Stimulated activated CD8-positive, alpha-beta memory T cell treated with anti-CD3 and anti-CD28 coated beads, Interleukin-15, amount 100 ng/mL, for 24 hours (primary cell): Measurements from ENCODE around the gene MAPK8.
"Not testable (repeated sequence)": the region's sequence is repeated elsewhere in the genome, so short reads cannot be mapped to it uniquely, and the experiment has no call there.

Source experiments
- DNase-seq: peaks from one replicate; pipeline ENCODE4 v3.0.0-alpha.2; 2020; ENCODE audit warnings: low read depth

MAPK8 gene

GRCh38 chr10:48336978-48337599 lies 30.6 kb downstream of the MAPK8 start:
- DNase-seq, result no peak

GRCh38 chr10:48340734-48341133 lies 34.3 kb downstream of the MAPK8 start:
- DNase-seq, result no peak

- DNase-seq, result no peak
Measured at GRCh38 chr10:48343106-48343505, 36.6 kb downstream of the MAPK8 start.

- DNase-seq, result no peak
Measured at GRCh38 chr10:48343921-48344598, 37.6 kb downstream of the MAPK8 start.

- not testable (repeated sequence) for DNase-seq
Measured at GRCh38 chr10:48346248-48346647, 39.8 kb downstream of the MAPK8 start.

- not testable (repeated sequence) for DNase-seq
Measured at GRCh38 chr10:48347539-48347938, 41.1 kb downstream of the MAPK8 start.

- not testable (repeated sequence) for DNase-seq
Measured at GRCh38 chr10:48347943-48348342, 41.5 kb downstream of the MAPK8 start.

- no peak for DNase-seq
Measured at GRCh38 chr10:48353246-48353645, 46.8 kb downstream of the MAPK8 start.

- DNase-seq, result no peak
Measured at GRCh38 chr10:48357631-48358030, 51.2 kb downstream of the MAPK8 start.

GRCh38 chr10:48358162-48358561 lies 51.7 kb downstream of the MAPK8 start:
- DNase-seq, result no peak

- DNase-seq, result no peak
Measured at GRCh38 chr10:48358838-48359237, 52.4 kb downstream of the MAPK8 start.

GRCh38 chr10:48361176-48361575 lies 54.7 kb downstream of the MAPK8 start:
- DNase-seq, result no peak

GRCh38 chr10:48363617-48364355 lies 57.3 kb downstream of the MAPK8 start:
- DNase-seq, result no peak

- no peak for DNase-seq
Measured at GRCh38 chr10:48364659-48365405, 58.4 kb downstream of the MAPK8 start.

- DNase-seq, result no peak
Measured at GRCh38 chr10:48365668-48366067, 59.2 kb downstream of the MAPK8 start.

GRCh38 chr10:48366261-48366660 lies 59.8 kb downstream of the MAPK8 start:
- DNase-seq, result no peak

GRCh38 chr10:48369501-48369900 lies 63.0 kb downstream of the MAPK8 start:
- no peak for DNase-seq

- no peak for DNase-seq
Measured at GRCh38 chr10:48377751-48378530, 71.5 kb downstream of the MAPK8 start.

GRCh38 chr10:48378675-48379074 lies 72.2 kb downstream of the MAPK8 start:
- DNase-seq, result no peak

GRCh38 chr10:48381971-48382370 lies 75.5 kb downstream of the MAPK8 start:
- DNase-seq, result no peak

GRCh38 chr10:48382982-48383381 lies 76.5 kb downstream of the MAPK8 start:
- DNase-seq, result no peak

GRCh38 chr10:48383393-48383792 lies 76.9 kb downstream of the MAPK8 start:
- no peak for DNase-seq
